ENCODE measurements around the gene KCNAB2.

Gene KCNAB2

GRCh38 chr1:6084781-6085495 lies 39.2 kb downstream of the KCNAB2 start:
- no peak for TF ChIP-seq EZH2phosphoT487 (IDR thresholded peaks at IDR 0.05; ENCODE audit: borderline replicate concordance)
- no peak overlapping the region for H3K4me3 ChIP-seq (ENCODE audit: low read length, poor library complexity, severe bottlenecking)
- H3K9me2 ChIP-seq (replicated peaks; ENCODE audit: low read depth, low read length) = no peaks in the 10 kb centered on the region
- H3K27me3 ChIP-seq (ENCODE audit: insufficient read depth, low read length, poor library complexity, severe bottlenecking) = no peaks in the 10 kb centered on the region
- H3K4me2 ChIP-seq (ENCODE audit: low read depth, low read length, poor library complexity, severe bottlenecking) = no peak overlapping the region
- no peaks in the 10 kb centered on the region for H3K4me1 ChIP-seq (ENCODE audit: insufficient read depth, low read length, poor library complexity, severe bottlenecking)
- H3K79me2 ChIP-seq (ENCODE audit: insufficient read depth, low read length) = no peaks in the 10 kb centered on the region
- peaks cover 85% of the 10 kb centered on the region; the same call in 1 of the 2 replicates for H3K36me3 ChIP-seq (ENCODE audit: insufficient read depth, low read length)
- peaks cover 6% of the 10 kb centered on the region for H4K20me1 ChIP-seq (ENCODE audit: insufficient read depth, low read length, poor library complexity, severe bottlenecking)
- H3K9me3 ChIP-seq (ENCODE audit: insufficient read depth, low read depth, low read length) = no peaks in the 10 kb centered on the region
- H2AFZ ChIP-seq (ENCODE audit: low read length) = no peak overlapping the region
- no peak overlapping the region for H3K9ac ChIP-seq (ENCODE audit: low read depth, low read length, poor library complexity, severe bottlenecking)
- no peaks in the 10 kb centered on the region for H3F3A ChIP-seq (ENCODE audit: low read depth)

DNA sequence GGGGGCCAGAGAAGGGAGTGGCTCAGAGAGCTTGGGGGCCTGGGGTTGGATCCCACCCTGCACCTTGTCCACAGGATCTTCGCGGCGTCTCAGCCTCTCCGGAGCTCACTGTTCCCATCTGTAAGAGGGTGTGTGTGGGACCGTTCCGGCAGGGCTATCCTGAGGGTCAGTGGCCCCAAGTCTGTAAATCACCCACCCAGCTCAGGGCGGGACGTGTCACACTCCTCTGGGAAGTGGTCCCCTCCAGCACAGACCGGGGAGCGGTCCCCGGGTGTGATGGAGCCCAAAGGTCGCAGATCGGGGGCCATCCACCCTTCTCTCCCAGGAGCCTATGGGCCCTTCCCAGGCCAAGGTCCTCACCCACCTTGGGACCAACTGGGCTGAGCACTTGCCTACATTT lies 40.0 kb downstream of the KCNAB2 start:
- Histone ChIP-seq H3K27me3 (ENCODE audit: insufficient read depth, low read length, poor library complexity, severe bottlenecking) (no peaks in the 10 kb centered on the region), H3K79me2 (ENCODE audit: insufficient read depth, low read length) (no peaks in the 10 kb centered on the region), H3K4me1 (ENCODE audit: insufficient read depth, low read length, poor library complexity, severe bottlenecking) (no peaks in the 10 kb centered on the region), H2AFZ (ENCODE audit: low read length) (no peak overlapping the region), H3K4me3 (ENCODE audit: low read length, poor library complexity, severe bottlenecking) (no peak overlapping the region), H3K9ac (ENCODE audit: low read depth, low read length, poor library complexity, severe bottlenecking) (no peak overlapping the region), H3K4me2 (ENCODE audit: low read depth, low read length, poor library complexity, severe bottlenecking) (no peak overlapping the region), H3K36me3 (ENCODE audit: insufficient read depth, low read length) (peaks cover 85% of the 10 kb centered on the region; the same call in 1 of the 2 replicates), H3K9me3 (ENCODE audit: insufficient read depth, low read depth, low read length) (no peaks in the 10 kb centered on the region), H3F3A (ENCODE audit: low read depth) (no peaks in the 10 kb centered on the region), H3K9me2 (replicated peaks; ENCODE audit: low read depth, low read length) (no peaks in the 10 kb centered on the region), H4K20me1 (ENCODE audit: insufficient read depth, low read length, poor library complexity, severe bottlenecking) (no peaks in the 10 kb centered on the region)
- TF ChIP-seq, protein P1, sequence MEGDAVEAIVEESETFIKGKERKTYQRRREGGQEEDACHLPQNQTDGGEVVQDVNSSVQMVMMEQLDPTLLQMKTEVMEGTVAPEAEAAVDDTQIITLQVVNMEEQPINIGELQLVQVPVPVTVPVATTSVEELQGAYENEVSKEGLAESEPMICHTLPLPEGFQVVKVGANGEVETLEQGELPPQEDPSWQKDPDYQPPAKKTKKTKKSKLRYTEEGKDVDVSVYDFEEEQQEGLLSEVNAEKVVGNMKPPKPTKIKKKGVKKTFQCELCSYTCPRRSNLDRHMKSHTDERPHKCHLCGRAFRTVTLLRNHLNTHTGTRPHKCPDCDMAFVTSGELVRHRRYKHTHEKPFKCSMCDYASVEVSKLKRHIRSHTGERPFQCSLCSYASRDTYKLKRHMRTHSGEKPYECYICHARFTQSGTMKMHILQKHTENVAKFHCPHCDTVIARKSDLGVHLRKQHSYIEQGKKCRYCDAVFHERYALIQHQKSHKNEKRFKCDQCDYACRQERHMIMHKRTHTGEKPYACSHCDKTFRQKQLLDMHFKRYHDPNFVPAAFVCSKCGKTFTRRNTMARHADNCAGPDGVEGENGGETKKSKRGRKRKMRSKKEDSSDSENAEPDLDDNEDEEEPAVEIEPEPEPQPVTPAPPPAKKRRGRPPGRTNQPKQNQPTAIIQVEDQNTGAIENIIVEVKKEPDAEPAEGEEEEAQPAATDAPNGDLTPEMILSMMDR (conservative IDR thresholded peaks at IDR 0.05; ENCODE audit: low read length) = no peak
- TF ChIP-seq EZH2phosphoT487 (IDR thresholded peaks at IDR 0.05; ENCODE audit: borderline replicate concordance) = no peak

DNA sequence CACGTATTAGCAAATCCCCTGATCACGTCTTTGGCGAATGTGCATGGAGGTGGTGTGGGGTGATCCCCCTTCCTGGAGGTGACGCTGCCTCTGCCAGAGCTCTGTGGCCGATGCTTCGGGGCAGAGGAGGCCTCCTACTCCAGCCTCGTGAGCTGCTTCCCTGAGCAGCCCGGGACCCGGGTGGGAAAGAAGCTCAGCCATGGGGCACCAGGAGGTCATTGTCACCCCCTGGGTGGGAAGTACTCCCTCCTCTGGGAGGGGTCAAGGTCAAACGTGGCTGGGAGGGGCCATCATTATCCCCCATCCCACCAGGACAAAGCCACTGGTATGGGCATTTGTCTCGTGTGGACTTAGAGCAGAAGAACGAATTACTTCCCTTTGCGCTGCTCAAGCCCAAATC lies 40.7 kb downstream of the KCNAB2 start:
- no peak overlapping the region for H3K4me2 ChIP-seq (ENCODE audit: low read depth, low read length, poor library complexity, severe bottlenecking)
- TF ChIP-seq, protein P1 (conservative IDR thresholded peaks at IDR 0.05; ENCODE audit: low read length) = no peak
- no peak for TF ChIP-seq EZH2phosphoT487 (IDR thresholded peaks at IDR 0.05; ENCODE audit: borderline replicate concordance)
- H3K9me3 ChIP-seq (ENCODE audit: insufficient read depth, low read depth, low read length) = no peaks in the 10 kb centered on the region
- H3K4me1 ChIP-seq (ENCODE audit: insufficient read depth, low read length, poor library complexity, severe bottlenecking) = no peaks in the 10 kb centered on the region
- H3K36me3 ChIP-seq (ENCODE audit: insufficient read depth, low read length) = peaks cover 83% of the 10 kb centered on the region; the same call in 1 of the 2 replicates
- H3K27me3 ChIP-seq (ENCODE audit: insufficient read depth, low read length, poor library complexity, severe bottlenecking) = no peaks in the 10 kb centered on the region
- no peaks in the 10 kb centered on the region for H3K9me2 ChIP-seq (replicated peaks; ENCODE audit: low read depth, low read length)
- no peaks in the 10 kb centered on the region for H4K20me1 ChIP-seq (ENCODE audit: insufficient read depth, low read length, poor library complexity, severe bottlenecking)
- no peaks in the 10 kb centered on the region for H3K79me2 ChIP-seq (ENCODE audit: insufficient read depth, low read length)
- H3K9ac ChIP-seq (ENCODE audit: low read depth, low read length, poor library complexity, severe bottlenecking) = no peak overlapping the region
- no peak overlapping the region for H3K4me3 ChIP-seq (ENCODE audit: low read length, poor library complexity, severe bottlenecking)
- H2AFZ ChIP-seq (ENCODE audit: low read length) = no peak overlapping the region
- no peaks in the 10 kb centered on the region for H3F3A ChIP-seq (ENCODE audit: low read depth)
